GM12801 (cell line): ENCODE measurements around the gene TAF4.

Experiments used
- CTCF ChIP-seq: IDR thresholded peaks from one replicate; pipeline ENCODE4 v1.5.1; 2011; ENCODE audit warnings: control low read depth; ENCODE audit not compliant: insufficient read length; ENCODE audit errors: extremely low read depth

The TAF4 gene

DNA sequence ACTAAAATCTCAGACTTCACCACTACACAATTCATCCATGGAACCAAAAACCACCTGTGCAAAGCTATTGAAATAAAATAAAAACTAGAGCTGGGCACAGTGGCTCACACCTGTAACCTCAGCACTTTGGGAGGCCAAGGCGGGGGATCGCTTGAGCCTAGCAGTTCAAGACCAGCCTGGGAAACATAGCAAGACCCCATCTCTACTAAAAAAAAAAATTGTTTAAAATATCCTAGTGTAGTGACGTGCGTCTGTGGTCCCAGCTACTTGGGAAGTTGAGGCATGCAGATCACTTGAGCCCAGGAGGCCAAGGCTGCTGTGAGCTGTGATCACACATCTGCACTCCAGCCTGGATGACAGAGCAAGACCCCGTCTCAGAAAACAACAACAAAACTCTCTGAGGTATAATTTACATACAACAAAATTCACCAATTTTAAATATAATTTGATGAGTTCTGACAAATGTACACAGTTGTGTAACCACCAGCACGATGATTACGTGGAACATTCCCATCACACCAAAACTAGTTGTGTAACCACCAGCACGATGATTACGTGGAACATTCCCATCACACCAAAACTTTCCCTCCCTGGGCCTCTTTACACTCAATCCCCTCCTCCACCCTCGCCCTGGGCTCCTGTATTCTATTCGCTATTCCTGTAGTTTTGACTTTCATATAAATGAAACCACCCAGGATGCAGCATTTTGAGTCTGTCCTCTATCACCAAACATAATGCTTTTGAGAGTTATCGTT, 107.5 kb downstream of the TAF4 start:
- no peak for TF ChIP-seq CTCF

- TF ChIP-seq CTCF, result no peak
Observed at GRCh38 chr20:61956396-61957342, 109.0 kb downstream of the TAF4 start.

- TF ChIP-seq CTCF, result no peak
Observed at GRCh38 chr20:61955668-61956395, 109.8 kb downstream of the TAF4 start.

GRCh38 chr20:61954276-61955021, 111.2 kb downstream of the TAF4 start:
- TF ChIP-seq CTCF, result no peak

DNA sequence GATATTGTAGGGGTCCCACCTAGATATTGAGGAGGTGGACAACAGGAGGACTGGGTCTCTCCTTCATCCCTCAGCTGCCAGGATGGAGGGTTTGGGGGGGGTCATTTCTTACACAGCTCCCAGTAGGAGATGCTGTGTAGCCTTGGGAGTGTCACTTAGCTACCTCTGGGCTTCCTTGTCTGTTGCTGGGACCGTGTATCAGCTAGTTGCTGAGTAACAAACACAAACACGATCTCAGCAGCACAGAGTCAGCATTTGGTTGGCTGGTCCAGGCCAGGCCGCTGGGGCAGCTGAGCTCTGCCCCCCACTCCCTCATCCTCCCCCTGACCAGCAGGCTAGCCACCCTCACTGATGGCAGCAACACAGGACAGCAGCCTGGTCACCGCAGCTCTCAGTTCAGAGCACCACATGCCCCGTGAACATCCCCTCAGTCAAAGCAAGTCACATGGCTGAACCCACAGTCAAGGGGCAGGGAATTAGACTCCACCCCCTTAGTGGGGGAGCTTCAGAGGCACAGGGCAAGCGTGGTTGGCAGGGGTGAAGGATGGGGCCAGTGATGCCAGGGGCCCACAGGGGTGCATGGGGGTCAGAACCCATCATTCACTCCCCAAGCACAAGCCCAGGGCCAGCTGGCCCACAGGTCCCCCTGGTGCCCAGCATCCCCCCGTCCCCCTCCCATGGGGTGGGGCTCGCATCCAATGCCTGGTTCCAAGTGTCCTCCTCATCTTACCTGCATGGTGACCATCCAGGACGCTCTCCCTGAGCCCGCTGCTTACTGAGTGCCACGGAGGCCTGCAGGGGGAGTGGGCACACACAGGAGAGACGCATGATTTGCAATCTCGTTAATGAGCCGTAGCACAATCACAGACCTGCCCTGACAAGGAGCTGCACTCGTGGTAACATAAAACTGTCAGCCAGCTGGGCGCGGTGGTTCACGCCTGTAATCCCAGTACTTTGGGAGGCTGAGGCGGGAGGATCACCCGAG, 112.4 kb downstream of the TAF4 start:
- no peak for TF ChIP-seq CTCF

DNA sequence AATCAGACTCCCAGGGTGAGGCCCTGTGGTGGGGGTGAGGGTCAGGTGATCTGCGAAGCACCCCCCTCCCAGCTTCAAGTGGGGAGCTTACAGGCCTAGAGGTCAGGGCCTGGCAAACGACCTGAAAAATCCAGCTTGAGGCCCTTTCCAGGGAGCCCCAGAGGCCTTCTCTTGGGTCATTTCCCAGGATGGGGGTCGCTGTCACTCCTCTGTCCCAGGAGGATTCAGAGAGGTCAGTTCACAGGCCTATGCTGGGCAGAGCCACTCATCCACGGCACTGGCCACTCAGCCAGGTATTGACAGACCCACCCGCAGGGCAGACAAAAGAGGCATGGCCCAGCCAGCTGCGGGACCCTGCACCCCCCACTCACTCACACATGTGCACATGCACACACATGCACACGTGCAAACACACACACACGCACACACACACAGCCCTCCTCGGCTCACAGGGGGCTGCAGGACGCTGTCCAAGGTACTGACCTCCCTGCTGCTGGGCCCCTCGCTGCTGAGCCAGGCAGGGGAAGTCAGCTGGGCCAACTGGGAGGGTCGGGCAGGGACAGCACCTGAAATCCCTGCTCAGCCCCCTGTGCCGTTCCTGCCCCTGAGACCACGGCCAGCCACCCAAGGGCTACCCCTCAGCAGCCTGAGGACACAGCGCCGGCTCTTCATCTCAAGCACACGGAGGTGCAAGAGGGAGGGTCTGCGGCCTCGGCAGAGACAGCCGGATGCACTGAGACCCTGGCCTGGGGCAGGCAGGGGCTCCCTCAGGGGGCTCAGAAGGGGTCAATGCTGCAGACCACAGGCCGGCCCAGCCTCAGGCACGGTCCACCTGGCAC, 113.8 kb downstream of the TAF4 start:
- TF ChIP-seq CTCF, result no peak
